Measurements from ENCODE around the gene LIPJ. TPM values are rescaled to one million over a fixed set of nuclear protein-coding genes. Genes with fewer than 3 reads are reported as not detected.

LIPJ gene
- total RNA-seq, 2 experiments from 2014 or later, result not detected

- POLR2A ChIA-PET, result interaction anchor here (1.0 to 1.2 kb wide), 3 partner anchors 87 to 721 kb away, joined by 3 to 7 read pairs (median 4); partner anchors contain the start of genes KLLN, PTEN and STAMBPL1
- CTCF ChIA-PET, result interaction anchor here (1.0 to 2.2 kb wide), 5 partner anchors 15 to 700 kb away, joined by 3 to 6 read pairs (median 4); no protein-coding TSS in a partner anchor
These were observed 3.0 kb upstream of the LIPJ start for GRCh38 chr10:88583584-88583957.

DNA sequence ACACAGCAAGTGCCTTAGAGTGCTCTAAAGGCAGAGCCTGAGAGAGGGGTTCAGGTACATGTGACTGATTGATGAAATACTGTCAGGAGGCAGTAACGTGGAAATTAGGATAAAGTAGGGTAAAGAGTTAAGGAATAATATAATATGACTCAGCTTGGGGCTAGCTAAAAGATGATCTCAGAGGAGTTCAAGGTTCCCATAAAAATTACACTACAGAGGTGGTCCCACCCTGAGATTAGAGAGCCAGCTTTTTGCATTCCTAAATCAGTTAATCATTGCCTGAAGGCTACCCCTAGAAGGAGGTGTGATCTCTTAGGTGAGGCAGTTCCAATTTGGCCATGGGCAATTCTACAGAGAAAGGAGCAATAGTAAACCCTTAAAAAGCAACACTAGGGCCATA lies 5.8 kb downstream of the LIPJ start:
- ChIA-PET POLR2A (no interaction called here), CTCF (no interaction called here)

DNA sequence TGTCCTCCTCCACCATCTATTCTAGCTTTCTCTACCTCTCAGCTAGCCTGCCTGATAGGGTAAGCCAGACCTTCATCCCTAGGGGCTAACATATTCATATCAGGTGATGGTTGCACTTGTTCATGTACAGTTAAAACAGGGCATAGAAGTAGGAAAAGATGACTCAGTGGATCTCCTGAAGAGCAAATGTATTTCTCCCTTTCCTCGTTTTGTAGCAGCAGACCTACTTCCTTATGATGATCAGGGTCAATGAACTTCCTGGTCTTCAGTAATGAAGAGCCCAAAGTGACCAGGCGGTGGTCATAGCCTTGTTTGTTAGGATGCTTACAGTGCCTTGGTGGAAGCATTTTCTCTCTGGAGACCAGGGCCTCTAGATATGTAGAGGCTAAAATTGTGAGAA lies 6.3 kb downstream of the LIPJ start:
- POLR2A ChIA-PET, result interaction anchor here (1.2 kb wide), 1 partner anchor 10 kb away, joined by 4 read pairs; the partner anchor contains the start of gene RNLS

DNA sequence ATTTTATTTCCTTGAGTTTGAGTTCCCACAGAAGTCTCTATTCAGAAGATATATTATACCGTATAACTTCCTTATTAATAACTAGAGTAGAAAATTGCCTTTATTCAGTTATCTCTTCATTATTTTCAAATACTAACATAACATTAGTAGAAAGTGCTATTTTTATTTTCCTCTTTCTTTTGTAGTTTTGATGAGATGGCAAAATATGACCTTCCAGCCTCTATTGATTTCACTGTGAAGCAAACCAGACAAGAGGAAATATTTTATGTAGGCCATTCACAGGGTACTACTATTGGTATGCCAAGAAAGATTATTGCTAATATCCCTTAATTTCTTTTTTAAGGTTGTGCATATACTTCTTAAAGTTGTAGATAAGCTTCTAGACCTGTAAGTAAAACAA lies 7.9 kb downstream of the LIPJ start:
- CTCF ChIA-PET, result no interaction called here
- POLR2A ChIA-PET, result no interaction called here

More for the DNA sequence above, 6.3 kb downstream of the LIPJ start:
- CTCF ChIA-PET, result no interaction called here

GRCh38 chr10:88598055-88598454 lies 11.5 kb downstream of the LIPJ start:
- POLR2A ChIA-PET, result no interaction called here
- CTCF ChIA-PET, result interaction anchor here (1.6 kb wide), 1 partner anchor 15 kb away, joined by 4 read pairs; the partner anchor contains the start of gene RNLS

GRCh38 chr10:88608052-88608732 lies 21.6 kb downstream of the LIPJ start:
- ChIA-PET CTCF (no interaction called here), POLR2A (no interaction called here)

GRCh38 chr10:88608780-88609179 lies 22.2 kb downstream of the LIPJ start:
- CTCF ChIA-PET, result no interaction called here
- POLR2A ChIA-PET, result no interaction called here

GRCh38 chr10:88616250-88616977 lies 29.9 kb downstream of the LIPJ start:
- ChIA-PET POLR2A (no interaction called here), CTCF (no interaction called here)

GRCh38 chr10:88617772-88618300 lies 31.3 kb downstream of the LIPJ start:
- CTCF ChIA-PET, result no interaction called here
- POLR2A ChIA-PET, result no interaction called here

DNA sequence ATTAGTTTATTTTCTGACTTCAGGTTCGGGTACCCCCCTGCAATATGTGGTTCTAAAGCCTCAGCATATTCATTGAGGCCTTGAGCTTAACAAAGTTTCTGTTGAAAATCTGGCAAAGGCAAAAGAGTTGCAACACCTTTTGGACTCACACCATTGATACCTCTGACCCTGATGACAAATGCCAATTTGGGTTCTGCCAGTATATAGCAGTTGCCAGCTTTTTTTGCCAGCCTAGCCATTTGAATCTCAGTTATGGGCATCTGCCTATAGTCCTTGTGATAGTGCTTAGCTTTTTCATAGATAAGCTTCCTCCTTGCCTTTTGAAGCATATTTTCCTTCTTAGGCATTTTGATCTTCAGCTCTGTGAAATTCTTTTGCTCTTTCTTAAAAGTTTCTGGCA lies 31.9 kb downstream of the LIPJ start:
- ChIA-PET CTCF (no interaction called here), POLR2A (no interaction called here)

DNA sequence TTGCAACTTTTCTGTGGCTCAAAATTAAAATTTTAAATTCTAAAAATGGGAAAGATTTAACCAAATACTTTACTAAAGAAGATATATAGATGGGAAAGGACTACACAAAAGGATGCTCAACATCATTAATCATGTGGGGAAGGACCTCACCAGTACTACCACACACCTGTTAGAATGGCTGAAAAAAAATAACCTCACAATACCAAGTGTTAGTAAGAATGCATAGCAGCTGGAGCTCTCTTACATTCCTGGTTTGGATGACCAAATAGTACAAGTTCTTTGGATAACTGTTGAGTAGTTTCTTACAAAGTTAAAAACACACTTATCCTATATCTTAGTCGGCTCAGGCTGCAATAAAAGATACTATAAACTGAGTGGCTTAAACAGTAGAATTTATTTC lies 33.9 kb downstream of the LIPJ start:
- ChIA-PET POLR2A (no interaction called here), CTCF (no interaction called here)

GRCh38 chr10:88623835-88624234 lies 37.3 kb downstream of the LIPJ start:
- CTCF ChIA-PET, result no interaction called here
- POLR2A ChIA-PET, result no interaction called here

GRCh38 chr10:88624840-88625239 lies 38.3 kb downstream of the LIPJ start:
- CTCF ChIA-PET, result no interaction called here
- POLR2A ChIA-PET, result no interaction called here

DNA sequence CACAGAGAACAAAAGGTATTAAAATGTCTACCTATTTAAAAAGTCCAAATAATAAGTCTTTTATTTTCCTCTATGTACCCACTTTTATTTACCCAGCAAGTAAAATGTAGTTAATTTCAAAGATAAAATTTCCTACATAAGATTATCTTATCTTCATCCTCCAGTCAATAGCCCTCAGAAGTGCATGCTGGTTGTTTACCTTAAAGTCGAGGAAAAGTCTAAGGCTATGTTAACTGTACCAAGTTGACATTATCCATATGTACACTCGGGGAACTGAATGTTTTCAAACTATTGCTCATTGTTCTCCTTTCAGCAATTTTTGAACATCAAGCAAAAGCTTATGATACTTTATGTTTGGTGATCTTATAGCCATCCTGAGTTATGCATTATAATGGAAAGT lies 53.6 kb downstream of the LIPJ start:
- POLR2A ChIA-PET, result no interaction called here
- CTCF ChIA-PET, result no interaction called here

DNA sequence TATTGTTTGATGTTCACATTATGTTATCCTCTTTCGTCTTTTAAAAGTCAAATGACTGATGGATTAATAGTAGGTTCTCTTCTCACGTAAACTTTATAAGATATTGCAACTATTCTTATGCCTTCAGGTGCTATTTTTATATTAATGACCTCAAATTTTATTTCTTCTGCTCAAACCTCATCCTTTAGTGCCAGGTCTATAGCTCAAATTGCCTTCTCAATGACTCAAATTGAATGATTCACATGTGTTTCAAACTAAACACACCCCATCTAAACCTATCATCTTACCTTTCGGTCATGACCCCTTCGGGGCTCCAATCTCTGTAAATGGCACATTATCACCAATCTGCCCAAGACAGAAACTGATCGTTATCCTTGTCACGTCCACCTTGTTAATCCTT lies 55.6 kb downstream of the LIPJ start:
- CTCF ChIA-PET, result no interaction called here
- POLR2A ChIA-PET, result no interaction called here

DNA sequence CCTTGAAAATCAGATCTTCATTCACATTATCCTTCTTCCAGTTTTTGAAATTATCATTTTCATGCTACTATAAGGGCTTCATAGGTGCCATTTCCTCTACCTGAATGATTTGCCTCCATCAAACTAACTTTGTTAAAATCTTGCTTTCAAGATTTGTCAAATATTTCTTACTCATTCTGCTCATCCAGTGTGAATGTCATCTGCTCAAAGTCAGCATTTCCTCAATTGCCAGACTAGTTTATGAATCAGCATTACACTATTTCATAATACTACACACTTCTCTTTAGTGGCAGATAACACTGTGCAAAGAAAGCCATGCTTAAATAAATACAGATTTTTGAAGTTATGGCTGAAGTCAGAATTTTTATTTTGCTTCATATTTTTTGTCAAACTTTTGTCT lies 56.4 kb downstream of the LIPJ start:
- POLR2A ChIA-PET, result no interaction called here
- CTCF ChIA-PET, result no interaction called here

GRCh38 chr10:88647061-88647615 lies 60.6 kb downstream of the LIPJ start:
- ChIA-PET CTCF (no interaction called here), POLR2A (no interaction called here)

- CTCF ChIA-PET, result no interaction called here
- POLR2A ChIA-PET, result no interaction called here
These were observed 64.6 kb downstream of the LIPJ start for GRCh38 chr10:88651101-88651551.

DNA sequence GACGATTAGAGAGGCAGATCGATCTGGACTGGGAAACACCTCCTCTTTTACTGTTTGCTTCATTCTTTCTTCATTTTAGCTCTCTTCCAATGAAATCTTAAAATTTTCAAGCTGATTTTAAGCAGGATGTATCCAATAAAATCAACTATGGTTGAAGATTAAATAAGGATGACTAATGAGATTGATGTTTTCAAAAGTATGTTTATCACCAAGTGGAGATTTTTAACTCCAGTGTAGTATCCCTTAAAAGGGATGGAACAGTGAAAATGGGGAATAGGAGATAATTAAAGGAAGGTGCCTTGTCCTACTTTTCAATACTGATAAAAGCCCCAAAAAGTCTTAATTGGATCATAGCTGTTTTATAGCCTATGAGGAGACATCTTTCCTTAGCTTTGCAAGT lies 66.1 kb downstream of the LIPJ start:
- POLR2A ChIA-PET, result no interaction called here

More for the DNA sequence above, 66.1 kb downstream of the LIPJ start:
- CTCF ChIA-PET, result interaction anchor here (0.5 kb wide), 1 partner anchor 73 kb away, joined by 3 read pairs; no protein-coding TSS in a partner anchor

Measured in activated CD8-positive, alpha-beta memory T cell treated with anti-CD3 and anti-CD28 coated beads for 36 hours (primary cell).